ENCODE data around the gene PLAC9.
"Not testable (repeated sequence)": the region's sequence is repeated elsewhere in the genome, so short reads cannot be mapped to it uniquely, and the experiment has no call there.

Gene PLAC9

DNA sequence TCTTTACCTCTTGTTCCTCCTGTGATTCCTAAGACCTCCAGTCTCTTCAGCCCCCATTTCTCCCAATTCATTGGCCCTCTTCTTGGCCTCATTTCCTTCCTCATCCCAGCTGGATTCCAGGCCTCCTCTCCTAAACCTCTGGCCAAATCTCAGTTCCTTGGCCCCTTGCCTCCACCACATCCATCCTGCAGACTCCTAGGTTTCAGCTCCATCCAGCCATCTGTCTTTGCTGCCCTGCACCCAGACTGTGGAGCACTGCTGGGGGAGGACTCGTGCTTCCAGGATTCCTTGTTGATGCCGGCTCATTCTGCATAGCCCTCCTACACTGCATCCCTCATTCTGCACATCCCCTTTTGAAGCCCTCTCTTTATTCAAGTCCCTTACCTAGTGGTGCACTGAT lies 6.7 kb downstream of the PLAC9 start:
- DNase-seq (ENCODE audit: low read depth): no peak

DNA sequence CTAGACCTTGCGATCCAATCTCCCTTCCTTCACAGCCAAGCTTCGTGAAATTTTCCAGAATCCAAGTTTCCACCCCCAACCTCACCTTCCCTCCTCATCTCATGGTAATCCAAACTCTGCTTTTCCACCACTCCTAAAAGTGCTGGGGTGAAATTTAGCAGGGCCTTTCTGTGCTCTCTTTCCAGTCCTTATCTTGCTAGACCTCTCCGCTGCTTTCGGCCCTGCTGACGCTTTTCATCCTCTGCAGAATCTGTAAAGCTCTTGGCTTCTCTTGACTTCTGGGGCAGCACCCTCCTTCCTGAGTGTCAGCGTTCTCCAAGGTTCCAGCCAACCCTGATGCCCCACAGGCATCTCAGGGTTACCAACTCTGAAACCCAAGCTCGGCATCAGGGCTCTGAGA lies 7.7 kb downstream of the PLAC9 start:
- DNase-seq (ENCODE audit: low read depth): no peak

DNA sequence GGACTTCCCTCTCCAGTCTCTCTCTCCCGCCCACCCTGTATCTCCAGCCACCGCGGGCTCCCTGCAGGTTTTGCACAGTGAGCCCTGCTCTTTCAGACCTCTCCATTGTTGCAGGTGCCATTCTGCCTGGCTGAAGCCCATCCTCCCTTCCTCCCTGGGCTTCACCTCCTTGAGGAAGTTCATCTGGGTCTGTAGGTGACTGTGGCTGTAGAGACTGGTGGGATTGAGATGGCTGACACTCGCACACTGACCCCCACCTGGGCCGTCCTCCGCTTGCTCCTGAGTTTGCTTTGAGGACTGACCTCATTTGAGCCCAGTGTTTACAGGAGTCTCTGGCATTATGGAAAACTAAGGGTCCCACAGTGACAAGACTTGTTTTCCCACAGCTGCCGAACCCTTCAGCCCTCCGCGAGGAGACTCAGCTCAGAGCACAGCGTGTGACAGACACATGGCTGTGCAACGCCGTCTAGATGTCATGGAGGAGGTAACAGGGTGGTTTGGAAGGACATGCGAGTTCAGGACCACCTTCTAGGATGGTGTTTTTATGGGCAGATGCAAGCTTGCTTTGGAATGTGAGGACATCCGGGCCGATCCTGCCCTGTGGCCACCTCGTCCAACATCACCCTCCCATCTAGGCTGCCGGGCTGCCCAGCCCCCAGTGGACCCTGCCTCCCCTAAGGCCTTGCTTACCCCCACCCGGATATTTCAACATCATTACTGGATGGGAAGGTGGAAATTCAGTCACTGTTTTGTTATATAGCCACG lies 9.3 kb downstream of the PLAC9 start:
- no peak for DNase-seq (ENCODE audit: low read depth)

DNA sequence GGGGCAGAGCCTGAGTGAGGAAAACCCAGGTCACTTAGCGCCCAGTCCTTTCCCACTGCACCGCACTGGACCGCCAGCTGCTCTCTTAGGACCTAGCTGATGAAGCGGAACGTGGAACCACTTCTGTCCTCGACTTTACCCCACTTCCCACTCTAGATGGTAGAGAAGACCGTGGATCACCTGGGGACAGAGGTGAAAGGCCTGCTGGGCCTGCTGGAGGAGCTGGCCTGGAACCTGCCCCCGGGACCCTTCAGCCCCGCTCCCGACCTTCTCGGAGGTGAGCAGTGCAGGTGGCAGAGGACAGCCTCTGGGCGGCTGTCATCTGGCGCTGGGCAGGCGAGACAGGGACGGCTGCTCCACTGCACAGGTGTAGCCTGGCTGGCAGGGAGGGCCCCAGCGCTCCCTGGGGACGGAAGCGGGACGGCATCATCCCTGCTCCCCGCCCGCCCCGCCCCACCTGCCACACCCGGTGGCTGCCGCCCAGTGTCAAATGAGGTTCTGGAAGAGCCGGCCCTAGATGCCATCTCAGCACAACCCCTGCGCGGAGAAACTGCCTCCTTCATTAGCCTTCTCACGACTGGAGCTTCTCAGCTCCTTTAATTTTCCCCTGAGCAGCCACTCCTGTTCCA lies 11.7 kb downstream of the PLAC9 start:
- DNase-seq (ENCODE audit: low read depth): no peak

DNA sequence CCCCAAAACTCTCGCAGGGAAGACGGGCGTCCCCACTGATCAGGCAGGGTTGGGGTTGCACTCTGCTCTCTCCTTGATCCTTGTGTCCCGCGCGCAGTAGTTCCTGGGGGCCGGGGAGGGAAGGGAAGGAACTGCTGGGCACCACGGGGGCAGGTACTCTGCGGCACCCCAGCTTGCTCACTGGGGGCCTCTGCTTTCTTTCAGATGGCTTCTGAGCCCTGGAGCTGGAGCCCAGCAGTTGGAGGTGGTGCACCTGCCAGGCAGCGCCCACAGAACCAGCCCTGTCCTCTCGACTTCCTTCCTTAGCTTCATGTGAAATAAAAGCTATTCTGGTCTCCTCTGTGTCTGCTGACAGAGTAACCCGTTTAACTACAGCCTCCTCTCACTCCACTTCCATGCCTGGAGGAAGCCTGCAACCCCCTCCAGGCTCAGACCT lies 12.2 kb downstream of the PLAC9 start:
- no peak for DNase-seq (ENCODE audit: low read depth)

DNA sequence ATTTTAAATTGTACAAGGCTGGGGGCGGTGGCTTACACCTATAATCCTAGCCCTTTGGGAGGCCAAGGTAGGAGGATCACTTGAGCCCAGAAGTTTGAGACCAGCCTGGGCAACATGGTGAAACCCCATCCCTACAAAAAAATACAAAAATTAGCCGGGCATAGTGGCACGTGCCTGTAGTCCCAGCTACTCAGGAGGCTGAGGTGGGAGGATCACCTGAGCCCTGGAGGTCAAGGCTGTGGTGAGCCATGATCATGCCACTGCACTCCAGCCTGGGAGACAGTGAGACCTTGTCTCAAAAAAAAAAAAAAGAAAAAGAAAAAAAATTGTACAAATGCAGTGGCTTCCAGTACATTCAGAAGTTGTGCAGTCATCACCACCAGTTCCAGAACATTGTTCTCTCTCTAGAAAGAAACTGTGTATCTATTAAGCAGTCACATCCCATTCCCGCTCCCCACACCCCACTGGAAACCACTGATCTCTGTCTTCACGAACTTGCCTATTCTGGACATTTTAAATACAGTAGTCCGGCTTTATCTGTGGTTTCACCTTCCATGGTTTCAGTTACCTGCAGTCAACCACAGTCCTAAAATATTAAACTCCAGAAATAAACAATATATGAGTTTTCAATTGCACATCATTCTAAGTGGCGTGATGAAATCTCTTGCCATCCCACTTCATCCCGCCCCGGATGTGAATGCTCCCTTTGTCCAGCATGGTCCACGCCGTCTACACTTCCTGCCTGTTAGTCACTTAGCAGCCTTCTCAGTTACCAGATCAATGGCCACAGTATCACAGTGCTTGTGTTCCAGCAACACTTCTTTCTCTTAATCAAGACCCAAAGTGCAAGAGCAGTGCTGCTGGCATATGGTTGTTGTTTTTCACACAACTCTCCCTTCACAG lies 13.1 kb downstream of the PLAC9 start:
- not testable (repeated sequence) for DNase-seq (ENCODE audit: low read depth)

DNA sequence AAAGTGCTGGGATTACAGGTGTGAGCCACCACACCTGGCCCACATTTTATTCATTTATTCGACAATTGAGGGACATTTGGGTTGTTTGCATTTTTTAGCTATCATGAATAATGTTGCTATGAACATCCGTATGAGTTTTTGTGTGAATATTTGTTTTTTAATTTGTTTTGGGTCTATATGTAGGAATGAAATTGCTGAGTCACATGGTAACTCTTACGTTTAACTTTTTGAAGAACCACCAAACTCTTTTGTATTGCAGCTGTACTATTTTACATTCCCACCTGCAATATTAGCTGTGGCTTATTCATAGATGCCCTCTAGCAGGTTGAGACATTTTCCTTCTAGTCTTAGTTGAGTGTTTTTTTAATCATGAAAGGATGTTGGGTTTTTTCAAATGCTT lies 14.4 kb downstream of the PLAC9 start:
- DNase-seq (ENCODE audit: low read depth): no peak

DNA sequence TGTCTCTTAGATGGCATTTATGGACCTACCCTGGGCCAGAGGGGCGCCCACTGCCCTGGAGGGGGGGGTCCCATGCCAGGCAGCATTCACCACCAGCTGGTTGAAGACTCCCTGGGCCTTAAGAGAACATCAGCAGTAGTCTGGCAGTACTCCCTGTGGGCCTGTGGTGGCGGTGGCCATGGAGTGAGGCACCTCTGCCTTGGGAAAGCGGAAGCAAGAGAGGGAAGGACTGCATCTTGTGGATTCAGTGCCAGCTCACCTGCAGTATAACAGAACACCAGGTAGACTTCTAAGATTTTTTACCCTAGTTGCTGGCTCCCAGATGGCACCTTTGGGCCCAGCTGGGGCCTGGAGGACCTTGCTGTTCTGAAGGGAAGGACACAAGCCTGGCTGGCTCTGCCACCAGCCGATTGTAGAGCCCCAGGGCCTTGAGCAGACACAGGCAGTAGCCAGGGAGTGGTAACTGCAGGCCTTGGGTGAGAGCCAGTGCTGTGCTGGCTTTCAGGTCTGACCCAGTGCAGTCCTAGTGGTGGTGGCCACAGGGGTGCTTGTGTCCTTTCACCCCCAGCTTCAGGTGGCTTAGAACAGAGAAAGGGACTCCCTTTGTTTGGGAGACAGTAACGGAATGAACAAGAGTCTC lies 15.8 kb downstream of the PLAC9 start:
- no peak for DNase-seq (ENCODE audit: low read depth)

DNA sequence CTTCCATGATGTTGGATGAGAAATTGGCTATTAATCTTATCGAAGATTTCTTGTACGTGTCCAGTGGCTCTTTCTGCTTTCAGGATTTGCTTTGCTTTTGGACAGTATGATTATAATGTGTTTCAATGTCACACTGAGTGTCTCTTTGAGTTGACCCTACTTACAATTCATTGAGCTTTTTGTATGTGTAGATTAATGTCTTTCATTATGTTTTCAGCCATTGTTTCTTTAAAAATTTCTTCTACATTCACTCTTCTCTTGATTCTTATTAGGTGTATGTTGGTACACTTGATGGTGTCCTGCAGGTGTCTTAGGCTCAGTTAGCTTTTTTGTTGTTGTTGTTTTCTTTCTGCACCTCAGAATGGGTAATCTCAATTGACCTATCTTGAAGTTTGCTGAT lies 16.6 kb downstream of the PLAC9 start:
- no peak for DNase-seq (ENCODE audit: low read depth)

DNA sequence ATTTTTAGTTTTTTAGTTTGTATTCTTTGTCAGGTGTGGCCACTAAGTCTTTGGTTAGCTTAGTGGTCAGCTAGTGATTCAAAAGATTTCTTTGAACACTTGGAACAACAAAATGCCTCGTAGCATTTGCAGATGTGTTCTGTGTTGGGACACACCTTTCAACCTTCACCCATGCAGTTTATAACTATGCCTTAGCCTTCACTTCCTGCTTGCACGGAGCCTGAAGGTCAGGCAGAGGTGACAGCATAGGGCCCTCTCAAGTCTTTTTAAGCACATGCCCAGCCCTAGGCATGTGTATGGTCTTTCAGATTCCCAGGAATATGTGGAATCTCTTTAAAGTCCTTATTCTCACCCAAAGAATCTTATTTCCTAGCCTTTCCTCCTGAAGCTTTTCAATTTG lies 17.6 kb downstream of the PLAC9 start:
- no peak for DNase-seq (ENCODE audit: low read depth)

DNA sequence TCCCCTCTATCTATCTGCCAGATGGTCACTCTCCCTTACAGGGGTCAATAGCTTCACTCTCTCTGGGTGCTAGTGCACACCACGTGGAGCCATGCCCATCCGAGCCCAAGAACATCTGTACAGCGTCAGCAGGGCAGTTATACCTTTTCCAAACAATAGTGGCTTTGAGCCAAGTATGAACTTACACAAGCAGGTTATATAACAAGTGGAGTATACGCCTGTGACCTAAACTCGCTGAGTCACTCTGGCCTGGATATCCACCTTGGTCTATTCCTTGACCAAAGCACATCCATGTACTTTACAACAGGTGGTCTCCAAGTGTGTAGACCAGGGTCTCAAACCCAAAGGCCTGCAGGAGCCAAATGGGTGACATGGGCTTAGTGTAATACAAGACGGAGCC lies 20.3 kb downstream of the PLAC9 start:
- no peak for DNase-seq (ENCODE audit: low read depth)

DNA sequence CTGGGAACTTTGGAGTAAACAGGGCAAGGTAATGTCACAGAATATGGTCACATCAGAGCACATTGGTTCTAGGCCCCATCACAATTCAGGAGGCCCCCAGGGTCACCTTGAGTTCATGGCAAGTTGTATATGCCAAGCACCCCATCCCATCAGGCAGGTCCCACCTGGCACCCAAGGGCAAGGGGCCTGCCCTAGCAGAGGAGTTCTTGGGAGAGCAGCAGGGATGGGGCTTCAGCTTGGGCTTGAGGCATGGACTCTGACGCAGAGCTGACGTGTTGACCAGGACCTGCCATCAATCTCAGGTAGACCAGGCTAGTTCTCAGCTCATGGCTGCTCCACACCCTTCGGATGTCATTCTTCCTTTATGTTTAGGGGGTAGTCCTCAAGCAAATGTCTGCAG lies 20.9 kb downstream of the PLAC9 start:
- no peak for DNase-seq (ENCODE audit: low read depth)

DNA sequence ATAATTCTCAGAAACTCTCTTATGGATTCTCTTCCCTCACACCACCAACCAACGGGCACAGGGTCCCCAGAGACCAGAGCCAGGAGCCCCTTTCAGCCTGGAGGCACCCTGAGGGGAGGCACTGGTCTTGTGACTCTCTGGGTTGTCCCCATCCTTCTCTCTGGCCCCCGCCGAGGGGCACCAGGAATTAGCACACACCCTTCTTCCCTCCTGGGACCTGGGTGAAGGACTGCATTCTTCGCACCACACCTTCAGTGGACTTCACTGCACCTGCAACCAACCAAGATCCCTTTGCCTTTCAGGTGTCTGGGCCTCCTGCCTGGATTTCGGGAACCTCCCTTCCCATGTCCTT lies 22.1 kb downstream of the PLAC9 start:
- DNase-seq (ENCODE audit: low read depth): no peak

DNA sequence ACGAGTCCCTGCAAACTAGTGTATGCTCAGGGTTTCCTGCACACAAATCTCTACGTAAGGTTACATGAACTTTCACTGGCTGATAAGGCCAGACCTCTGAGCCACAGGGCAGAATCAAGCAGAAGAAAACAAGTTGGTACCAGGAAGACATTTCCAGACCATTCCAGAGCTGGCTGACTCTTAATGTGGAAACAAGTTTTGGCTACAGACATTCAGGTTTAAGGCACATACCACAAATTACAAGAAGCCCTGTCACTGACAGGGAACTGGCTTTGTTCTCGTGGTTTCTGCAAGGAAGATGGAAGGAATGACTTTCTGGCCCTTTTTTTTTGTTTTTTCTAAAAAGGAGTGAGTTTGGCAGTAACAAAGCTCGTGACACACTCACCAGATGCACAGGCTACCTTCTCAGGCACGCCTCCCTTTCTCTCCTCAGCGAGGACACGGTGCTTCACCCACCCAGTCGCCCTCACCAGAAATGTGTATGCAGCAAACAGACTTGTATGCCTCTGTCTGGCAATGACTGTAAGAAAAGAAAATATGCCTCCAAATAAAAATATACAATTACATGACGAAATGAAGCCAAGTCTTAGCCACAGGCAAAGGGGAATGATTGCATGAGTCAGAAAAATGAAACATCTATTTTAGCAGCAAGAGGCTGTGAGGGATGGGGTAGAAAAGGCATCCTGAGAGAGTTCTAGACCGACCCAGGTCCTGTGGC lies 22.6 kb downstream of the PLAC9 start:
- DNase-seq (ENCODE audit: low read depth): no peak

DNA sequence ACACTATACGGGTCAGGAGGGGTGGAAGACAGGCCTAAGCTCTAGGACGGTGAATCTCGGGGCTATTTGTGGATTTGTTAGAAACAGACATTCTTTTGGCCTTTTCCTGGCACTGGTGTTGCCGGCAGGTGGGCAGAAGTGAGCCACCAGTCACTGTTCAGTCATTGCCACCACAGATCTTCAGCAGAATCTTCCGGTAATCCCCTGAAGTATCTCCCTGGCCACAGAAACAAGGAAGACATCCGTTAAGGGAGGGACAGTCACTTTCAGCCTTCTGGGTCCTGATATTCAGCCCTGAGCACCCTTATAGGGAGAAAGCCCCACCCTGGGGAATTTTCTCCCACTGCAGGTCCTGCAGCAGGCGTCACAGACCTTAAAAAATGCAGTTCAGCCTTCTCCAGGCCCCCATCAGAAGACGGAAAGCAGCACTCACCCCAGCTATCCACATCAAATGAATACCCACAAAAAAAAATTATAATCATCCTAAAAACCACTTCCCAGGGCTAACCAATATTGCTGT lies 23.2 kb downstream of the PLAC9 start:
- DNase-seq (ENCODE audit: low read depth): no peak

DNA sequence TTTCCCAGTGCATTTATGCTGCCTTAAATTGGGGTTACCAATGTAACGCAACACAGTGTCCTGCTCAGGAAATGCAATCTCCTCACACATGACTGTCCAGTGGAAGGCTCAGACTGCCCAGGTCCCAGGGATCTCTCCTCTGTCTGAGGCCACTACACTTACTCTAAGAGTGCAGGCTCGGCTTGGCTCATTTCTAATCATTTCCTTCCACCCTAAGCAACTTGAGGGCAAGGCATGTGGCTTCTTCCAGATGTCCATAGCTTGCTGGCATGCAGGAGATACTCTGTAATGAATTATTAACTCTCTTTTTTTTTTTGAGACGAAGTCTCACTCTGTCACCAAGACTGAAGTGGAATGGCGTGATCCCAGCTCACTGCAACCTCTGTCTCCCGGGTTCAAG lies 23.7 kb downstream of the PLAC9 start:
- DNase-seq (ENCODE audit: low read depth): no peak

DNA sequence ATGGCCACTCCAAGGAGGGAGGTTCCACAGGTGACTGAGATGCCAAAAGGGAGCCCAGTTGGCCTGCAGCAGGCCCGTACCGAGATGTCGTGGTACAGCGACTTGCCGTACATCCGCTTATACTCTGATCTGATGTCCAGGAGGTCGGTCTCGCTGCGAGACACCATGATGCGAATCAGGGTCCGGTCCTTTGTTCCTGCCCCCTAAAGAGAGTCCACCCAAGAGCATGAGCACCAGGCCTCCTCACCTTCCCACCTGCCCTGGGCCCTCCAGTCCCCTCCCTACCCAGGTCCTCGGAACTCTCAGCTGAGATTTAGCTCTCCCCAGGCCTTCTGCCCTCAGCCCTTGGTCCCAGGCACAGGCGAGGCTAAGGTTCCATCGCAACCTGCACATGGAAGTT lies 25.0 kb downstream of the PLAC9 start:
- DNase-seq (ENCODE audit: low read depth): no peak

DNA sequence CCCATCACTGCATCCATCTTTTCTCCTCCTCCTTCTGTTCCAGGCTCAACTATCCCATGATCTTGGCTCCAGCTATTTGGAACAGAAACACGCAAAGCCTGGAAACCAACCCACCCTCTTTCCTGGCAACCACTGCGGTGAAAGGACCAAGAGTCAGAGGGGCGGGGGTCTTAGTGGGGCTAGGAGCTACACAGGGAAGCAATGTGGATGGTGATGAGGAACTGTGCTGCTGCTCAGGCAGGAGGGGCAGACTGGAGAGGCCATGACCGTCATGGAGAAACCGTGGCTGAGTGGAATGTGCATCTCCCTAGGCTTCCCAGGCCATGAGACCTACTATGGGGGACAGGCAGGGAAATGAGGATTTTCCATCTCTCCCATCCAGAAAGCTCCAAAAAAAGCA lies 25.6 kb downstream of the PLAC9 start:
- no peak for DNase-seq (ENCODE audit: low read depth)

DNA sequence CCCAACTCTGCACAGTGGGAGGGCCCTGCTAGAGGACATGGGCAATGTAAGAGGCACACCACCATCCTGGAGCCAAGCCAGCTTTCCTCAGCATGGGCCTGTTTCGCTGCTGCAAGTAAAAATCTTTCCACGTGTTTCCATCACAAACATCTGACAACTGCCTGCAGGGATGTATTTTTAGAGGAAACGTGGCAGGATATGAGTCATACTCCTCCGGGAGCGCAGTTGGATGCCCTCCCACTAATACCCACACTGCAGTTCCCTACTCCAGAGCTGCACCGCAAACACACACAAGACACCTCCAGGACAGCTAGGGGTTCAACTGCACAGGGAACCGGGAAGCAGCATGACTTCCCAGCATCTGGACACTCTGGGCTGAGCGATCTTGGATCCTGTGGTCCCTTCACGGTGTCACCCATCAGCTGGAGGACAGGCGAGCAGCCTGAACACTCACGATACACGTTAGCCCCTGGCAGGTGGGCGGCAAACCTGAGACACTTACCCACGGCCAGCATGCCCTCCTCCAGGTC lies 26.1 kb downstream of the PLAC9 start:
- no peak for DNase-seq (ENCODE audit: low read depth)

DNA sequence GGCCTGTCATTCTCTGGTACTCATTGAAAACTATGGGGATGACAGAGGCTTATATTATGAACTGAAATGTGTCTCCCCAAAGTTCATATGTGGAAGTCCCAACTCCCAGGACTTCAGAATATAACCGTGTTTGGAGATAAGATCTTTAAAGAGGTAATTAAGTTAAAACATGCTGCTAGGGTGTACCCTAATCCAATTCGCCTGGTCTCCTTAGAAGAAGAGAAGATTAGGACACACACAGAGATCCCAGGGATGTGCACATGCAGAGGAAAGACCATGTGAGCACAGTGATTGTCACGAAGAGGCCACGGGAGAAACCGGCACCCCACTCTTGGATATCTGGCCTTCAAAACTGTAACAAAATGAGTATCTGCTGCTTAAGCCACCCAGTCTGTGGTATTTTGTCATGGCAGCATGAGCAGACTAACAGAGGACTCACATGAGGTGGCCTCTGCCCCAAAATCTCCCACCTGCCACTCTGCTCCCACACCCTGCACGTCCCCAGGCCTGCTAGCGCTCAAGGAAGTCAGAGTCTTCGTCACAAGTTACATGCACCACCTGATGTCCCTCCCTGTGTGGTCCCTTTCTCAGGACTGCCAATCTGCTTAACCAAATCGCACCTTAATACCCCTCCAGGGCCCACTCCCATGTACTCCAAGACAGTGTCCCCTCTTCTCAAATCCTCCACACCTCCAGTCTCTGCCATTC lies 26.8 kb downstream of the PLAC9 start:
- no peak for DNase-seq (ENCODE audit: low read depth)

Data from CMK (cell line).